HG03103 (cell line): ENCODE results near the gene DOCK1.
"Not testable (repeated sequence)": the region's sequence is repeated elsewhere in the genome, so short reads cannot be mapped to it uniquely, and the experiment has no call there.

Source experiments
- ATAC-seq: cut with Tn5 transposase; IDR thresholded peaks from one replicate; pipeline ENCODE4 v1.9.1; 2021; ENCODE audit warnings: low read depth; ENCODE audit not compliant: unreplicated experiment

Gene DOCK1

DNA sequence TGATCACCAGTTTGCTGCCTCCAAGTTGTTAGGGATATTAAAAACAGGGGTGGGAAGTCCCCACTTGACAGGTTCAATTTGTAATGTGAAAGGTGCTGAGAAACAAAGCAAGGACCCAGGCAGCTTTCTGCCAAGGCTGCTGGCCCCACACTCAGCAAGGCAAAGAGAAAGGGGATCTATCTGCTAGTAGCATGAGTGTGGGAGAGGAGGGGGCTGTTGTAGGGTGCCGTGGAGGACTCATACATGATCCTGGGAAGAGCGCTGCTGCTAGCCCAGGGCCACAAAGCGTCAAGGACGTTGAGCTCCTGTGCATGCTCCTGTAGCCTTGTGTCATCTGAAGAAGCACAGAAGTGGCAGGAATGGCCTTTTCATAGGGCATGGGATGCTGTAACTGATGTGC is 387.7 kb downstream of the DOCK1 start:
- ATAC-seq = no peak

DNA sequence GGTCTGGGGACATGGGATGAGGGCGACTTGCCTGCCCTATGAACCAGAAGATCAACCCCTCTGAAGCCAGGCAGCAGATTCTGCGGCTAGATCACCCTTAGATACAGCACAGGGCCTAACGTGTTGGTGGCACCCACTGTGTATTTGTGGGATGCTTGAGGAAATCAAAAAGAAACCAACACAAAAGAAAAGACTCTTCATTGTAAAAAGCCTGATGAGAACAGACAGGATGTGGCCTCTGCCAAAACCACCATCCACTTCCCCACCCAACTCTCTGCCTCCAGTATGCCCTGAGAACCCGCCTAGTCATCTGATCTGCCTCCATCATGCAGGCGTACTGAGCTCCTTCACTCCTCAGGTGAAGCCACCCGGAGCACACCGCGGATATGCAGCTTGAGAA is 388.4 kb downstream of the DOCK1 start:
- ATAC-seq = no peak

DNA sequence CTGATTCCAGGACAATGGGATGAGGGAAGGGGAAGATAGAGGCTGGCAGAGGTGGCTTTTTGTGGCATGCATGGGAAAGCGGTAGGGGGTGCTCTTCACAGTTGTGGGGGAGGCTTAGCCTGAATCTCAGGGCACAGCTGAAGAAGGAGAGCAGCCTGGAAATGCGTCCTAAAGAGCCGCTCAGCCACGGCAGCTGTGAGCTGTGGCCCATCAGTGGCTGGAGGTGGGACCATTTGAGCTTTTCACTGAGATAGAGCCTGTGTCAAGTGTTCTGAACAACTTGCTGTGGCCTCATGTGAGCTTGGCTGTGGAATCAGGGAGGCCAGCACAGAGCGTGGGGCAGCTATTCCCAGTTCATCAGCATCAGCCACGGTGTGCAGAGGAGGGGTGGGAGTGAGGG is 391.5 kb downstream of the DOCK1 start:
- no peak for ATAC-seq

DNA sequence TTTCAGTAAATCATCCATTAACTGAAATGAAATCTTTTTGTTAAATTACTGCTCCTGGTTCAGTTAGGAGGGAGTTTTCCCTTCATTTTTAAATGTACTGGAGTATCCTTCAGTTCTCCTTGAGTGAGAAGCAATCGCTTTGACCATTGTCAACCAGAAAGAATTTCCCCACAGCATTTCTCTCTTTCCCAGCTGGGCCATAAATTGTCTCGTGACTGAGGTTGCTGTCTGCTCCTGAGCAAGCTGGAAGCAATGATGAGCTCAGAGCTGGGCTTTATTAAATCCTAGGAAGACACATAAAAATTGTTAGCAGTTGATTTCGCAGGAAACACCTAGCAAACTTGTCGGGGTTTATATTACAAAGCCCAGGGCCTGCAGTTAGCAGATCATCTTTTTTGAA is 393.2 kb downstream of the DOCK1 start:
- ATAC-seq = no peak

DNA sequence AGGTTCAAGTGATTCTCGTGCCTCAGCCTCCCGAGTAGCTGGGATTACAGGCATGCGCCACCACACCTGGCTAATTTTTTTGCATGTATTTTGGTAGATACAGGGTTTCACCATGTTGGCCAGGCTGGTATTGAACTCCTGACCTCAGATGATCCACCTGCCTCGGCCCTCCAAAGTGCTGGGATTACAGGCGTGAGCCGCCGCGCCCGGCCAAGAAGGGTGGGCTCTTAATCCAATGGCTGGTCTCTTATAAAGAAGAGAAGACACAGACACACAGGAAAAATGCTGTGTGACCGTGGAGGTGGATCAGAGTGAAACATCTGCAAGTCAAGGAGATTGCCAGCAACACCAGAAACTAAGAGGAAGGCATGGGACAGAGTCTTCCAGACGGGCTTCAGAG is 394.0 kb downstream of the DOCK1 start:
- not testable (repeated sequence) for ATAC-seq

DNA sequence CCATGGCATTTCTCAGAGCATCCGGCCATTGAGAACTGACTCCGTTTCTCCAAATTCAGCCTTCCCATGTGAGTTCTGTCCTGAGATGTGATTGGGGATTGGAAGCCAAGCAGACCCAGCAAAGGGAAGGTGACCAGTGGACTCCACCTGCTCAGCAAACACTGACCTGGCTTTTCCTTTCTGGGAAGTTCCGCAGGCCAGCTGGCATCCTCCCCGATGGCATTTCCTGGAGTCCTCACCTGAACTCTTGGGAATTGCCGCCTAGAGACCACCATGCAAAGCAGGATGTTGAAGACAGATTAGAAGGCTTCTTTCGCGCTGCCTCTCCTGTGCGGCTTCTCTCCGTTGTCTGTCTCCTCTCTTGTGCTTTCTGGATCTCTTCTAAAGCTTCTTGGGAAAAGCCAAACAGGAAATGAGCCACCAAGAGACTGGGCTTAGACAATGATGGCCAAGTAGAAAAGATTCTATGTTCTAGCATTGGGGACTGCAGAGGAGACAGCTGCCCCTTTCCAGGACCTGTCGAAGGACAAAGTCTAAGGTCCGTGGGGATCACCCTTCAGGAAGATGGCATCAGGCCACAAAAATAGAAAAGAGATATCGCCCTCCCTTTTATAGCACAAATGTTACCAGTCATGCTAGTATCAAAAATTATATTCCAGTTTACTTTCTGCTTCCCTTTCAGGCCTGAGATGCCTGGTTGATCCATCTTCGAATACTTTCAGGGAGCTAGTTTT is 394.9 kb downstream of the DOCK1 start:
- no peak for ATAC-seq

DNA sequence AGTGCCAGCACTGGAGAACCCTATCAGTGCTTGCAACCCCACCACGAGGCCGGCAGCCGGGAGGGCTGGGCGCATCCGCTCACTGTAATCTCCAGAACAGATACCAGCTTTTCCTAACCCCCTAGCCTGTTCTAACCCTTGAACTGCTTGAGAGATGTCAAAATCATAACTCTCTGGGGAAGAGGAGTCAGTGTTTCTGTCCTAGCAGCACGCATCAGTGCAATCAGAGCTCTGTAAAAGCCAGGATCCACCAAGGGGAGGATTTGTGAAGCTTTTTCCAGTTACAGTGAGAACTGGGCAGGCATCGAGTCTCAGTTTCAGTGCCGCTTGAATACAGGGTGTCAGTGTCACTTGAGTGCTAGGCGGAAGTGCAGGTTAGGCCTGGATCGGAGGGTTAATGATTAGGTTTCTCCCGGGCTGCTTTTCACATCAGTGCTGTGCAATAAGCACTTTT is 395.7 kb downstream of the DOCK1 start:
- ATAC-seq = no peak

DNA sequence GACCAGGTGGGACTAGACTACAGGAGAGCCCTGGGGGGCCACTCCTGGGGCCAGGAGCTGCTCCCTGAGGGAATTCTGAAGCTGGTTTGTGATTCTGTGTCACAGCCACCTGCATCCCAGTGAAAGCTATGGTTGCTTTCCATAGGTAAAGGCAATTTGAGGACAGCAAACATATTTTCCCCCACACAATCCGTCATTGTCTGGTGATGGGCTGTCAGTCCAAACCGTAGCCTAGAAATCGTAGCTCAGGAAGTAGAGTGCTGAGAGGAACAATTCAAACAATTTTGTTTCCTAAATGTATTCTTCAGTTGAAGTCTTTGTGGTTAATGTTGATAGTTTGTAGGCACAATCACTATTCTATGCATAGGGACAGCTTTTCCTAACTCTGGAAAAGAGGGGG is 397.1 kb downstream of the DOCK1 start:
- no peak for ATAC-seq

DNA sequence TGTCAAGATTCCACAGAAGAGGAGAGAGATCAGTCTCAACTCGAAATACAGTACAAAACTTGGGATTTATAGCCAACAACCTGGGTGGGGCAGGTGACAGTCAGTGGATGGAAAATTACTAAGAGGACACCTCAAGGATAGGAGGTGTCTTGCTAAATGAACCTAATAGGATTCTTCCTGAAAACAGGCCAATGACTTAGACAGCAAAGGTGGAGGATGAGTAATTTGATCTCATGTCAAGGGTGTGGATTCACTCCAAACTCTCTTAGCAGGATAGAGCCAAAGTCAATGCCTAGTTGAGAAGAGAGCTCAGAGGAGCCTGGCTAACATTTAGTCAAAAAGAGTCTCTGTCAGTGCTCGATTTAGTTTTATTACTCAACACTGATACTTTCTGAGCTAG is 397.9 kb downstream of the DOCK1 start:
- ATAC-seq = no peak

DNA sequence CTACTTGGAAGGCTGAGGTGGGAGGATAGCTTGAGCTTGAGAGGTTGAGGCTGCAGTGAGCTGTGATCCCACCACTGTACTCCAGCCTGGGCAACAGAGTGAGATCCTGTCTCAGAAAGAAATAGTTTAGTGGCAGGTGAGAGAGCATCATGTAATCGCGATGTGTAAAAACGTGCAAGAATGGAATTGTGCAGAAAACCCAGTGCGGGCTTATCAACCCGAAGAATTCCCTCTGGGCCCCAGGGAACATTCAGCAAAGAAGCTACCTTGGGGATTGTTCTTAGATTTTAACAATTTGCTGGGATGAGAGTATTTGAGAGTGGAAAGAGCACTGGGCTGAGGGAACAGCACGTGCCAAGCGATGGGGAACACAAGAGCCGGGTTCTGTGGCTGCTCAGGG is 398.5 kb downstream of the DOCK1 start:
- no peak for ATAC-seq

DNA sequence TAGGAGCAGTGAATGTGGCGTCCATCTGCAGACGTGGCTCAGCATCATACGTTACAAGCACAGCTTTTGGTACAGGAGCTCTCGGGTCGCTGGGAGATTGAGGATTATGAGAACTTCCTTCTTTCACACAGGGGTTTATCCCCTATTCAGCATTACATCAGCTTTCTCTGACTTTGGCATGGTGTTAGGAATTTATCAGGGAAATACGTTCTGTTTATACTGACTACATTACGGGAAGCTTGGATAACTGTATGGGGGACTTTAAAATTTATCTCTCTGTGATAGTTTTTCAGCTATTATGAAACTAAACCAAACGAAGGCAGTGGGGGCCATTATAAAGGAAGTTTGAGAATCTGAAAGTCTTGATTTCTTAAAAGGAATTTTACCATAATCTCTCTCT is 401.3 kb downstream of the DOCK1 start:
- ATAC-seq = no peak

DNA sequence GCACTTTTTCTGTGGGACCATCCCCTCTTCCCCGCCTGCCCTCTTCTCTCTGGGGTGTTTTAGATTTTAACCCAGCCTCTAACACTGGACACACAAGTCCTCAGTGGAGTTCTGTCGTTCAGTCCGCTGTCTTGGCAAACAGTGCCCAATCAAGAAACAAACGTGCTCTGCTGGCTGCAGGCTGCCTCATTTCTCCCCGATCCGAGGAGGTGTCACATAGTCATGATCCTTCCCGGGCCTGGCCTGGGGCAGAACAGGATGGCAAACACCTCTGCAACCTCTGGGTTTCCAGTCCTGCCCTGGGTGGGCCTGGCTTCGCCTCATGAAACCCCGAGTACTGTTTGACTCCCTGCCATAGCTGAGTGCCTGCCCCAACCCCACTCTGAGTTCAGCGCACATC is 402.1 kb downstream of the DOCK1 start:
- no peak for ATAC-seq

DNA sequence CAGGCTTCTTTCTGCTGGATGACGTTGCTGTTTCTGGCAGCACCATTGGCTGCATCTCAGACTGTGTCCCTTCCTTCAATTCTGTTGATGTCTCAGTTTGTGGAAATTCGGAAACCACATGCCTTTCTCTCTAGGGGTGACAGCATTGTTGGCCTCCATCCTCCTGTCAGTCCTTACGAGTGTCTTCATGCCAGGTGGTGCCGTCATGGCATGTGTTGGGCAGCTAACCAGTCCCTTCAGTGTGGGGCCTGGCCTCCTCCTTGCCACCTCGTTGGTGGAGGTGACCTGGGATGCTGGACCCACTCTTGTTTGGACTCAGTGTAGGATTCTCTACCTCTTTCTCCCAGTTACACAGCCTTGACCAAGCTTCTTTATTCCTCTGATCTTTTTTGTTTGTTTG is 402.8 kb downstream of the DOCK1 start:
- no peak for ATAC-seq

DNA sequence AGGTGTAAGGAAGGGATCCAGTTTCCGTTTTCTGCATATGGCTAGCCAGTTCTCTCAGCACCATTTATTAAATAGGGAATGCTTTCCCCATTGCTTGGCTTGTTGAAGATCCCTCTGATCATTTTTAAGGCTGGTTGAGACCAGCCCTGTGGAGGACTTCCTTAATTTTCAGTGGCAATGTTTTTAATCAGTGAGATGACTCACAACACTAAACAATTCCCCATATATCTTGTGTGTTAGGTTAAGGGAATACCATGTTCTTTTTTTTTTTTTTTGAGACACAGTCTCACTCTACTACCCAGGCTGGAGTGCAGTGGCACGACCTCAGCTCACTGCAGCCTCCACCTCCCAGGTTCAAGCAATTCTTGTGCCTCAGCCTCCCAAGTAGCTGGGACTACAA is 404.4 kb downstream of the DOCK1 start:
- ATAC-seq = not testable (repeated sequence)

DNA sequence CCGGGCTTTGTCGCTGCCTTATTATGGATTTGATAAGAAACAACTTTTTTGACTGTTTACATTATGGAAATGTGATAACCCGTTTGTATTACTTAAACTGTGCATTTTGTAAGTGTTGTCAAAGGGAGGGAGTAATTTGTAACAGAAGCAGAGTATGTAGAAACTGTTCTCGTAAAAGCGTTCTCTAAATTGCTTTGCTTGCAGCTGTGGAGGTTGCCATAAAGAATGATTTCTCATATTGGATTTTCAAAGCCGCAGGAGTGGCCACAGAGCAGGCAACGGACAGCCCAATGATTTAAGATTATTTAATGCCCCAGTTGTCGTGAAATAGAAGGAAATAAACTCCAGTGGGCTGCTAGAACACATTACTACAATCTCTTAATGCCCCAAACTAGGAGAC is 405.2 kb downstream of the DOCK1 start:
- no peak for ATAC-seq

DNA sequence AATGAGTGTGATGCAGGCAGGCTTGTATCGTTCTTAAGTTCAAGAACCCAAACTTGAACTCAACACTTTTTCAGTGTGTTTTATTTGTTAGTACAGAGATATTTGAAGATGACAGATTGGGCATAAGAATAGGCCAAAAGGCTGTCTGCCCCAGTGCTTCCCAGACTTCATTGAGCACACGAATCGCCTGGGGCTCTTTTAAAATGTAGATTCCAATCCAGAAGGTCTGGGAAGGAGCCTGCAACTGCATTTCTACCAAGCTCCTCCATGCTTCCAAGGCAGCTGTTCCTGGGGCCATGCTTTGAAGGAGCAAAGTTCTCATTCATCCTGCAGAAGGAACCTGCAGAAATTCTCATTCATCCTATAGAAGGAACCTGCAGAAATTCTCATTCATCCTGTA is 405.7 kb downstream of the DOCK1 start:
- ATAC-seq = no peak

DNA sequence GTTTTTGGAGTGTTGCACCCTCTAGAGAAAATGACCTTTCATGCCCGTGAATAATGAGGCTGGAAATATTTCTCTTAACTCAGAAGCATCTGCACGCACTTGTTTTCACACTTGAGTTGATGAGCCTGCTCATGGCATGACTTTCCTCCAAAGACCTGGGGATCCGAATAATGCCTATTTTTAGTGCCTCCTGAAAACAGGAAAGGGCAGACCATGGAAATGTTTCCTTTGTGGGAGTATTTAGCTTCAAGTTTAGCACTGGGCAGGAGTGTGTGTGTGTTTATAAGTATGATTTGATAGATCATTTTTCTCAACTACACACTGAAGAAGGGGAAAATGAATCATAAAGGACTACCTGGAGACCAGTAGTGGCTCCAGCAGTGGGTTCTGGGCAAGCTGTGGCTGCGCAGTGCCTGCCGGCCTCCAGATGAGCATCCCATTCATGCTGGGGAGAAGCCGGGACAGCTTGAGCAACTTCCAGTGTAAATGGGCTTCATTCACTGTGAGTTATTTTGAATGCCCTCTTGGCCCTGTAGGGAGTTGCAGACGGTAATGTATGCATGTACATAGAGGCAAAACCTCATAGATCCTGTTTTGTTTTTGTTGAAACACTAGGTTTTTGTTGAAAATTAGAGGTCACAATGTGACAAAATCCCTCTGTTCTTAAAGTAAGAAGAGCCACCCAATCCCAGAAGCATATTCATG is 408.9 kb downstream of the DOCK1 start:
- no peak for ATAC-seq

DNA sequence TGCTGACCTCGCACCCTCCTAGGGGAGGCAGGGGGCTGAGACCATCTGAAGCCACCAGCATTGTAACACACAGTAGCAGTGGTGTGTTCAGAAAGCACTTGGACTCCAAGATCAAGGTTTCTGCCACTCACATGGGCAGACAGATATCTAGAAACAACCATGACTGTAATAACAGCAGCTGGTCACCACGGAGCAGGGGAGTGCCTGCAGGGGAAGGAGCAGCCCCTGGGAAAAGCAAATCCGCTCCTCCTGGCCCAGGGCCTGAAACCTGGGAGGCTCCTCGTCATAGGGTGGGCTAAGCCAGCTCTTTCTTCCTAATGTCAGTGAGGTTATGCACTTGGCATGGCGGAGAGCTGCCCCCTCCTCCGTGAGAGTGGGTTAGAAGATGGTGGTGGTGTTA is 409.6 kb downstream of the DOCK1 start:
- no peak for ATAC-seq

DNA sequence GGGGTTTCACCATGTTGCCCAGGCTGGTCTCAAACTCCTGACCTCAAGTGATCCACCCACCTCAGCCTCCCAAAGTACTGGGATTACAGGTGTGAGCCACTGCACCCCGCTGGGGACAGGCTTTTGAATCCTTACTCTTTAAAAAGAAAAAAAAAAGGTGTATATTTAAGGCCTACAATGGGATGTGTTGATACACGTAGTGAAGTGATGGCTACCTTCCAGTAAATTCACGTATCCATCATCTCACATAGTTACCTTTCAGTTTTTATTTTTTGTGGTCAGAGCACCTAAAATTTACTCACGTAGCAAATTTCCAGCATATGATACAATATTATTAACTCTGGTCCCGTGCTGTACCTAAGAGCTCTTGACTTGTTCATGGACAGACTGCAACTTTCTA is 410.7 kb downstream of the DOCK1 start:
- ATAC-seq = no peak

DNA sequence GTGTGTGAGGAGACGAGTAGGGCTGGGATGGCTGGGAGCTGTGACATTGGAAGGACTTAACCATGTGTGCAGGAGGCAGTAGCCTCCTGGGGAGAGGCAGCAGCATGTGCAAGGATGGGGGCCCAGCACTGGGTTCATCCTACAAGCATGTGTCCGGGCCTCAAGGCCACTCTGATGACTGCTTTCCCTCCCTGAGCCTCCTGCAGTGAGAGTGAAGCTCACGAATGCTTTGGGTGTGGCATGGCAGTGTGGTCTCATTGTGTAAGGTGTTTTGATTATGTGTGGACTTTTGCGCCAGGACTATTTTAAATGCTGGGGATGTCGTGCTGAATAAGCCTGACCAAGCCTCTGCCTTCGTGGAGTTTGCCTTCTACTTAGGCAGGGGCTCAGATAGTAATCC is 413.2 kb downstream of the DOCK1 start:
- ATAC-seq = no peak

DNA sequence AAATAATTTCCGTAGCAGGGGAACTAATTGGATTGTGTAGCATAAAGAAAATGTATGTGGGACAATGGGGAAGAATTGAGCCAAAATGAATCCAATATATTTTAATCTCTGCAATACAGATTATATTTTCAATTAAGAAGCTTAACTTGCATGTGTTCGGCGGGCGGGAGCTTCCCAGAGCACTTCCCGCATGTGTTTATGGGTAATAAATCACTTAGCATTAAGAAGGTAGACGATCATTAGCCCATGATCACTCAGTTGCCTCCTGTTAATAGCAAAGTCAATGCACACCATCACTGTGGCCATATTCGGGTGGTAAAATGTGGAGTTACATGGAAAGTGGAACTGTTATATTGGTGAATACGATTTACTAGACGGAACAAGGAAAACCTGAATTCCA is 414.0 kb downstream of the DOCK1 start:
- no peak for ATAC-seq

DNA sequence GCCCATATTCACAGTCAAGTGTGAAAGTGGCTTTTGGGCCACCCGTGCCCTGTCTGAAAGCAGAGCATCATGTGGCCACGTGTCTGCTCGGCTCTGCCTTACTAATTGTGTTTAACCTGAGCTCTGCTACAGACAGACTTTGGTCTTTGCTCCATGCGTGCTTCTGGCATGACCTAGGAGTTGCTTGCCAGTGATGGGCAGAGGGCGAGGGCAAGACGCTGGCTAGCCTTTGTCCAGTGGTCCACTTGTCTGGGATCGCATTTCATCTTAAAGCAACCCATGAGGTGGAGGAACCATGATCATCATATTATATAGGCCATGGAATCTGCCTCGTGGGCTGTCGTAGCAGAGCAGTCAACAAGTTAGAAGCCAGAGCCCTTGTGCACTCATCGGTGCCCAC is 414.5 kb downstream of the DOCK1 start:
- ATAC-seq = no peak
